ENCODE measurements around the gene MFSD11.

GRCh38 chr17:76820561-76820960 lies 82.6 kb downstream of the MFSD11 start:
- TF ChIP-seq CTCF (IDR thresholded peaks at IDR 0.05) (no peak), POLR2AphosphoS5 (IDR thresholded peaks at IDR 0.05) (no peak)
